HG03097 (cell line): ENCODE results near the gene SHFL.

Source experiments
- ATAC-seq: cut with Tn5 transposase; IDR thresholded peaks from one replicate; pipeline ENCODE4 v1.9.1; 2021; ENCODE audit not compliant: unreplicated experiment, low FRiP score

The SHFL gene

DNA sequence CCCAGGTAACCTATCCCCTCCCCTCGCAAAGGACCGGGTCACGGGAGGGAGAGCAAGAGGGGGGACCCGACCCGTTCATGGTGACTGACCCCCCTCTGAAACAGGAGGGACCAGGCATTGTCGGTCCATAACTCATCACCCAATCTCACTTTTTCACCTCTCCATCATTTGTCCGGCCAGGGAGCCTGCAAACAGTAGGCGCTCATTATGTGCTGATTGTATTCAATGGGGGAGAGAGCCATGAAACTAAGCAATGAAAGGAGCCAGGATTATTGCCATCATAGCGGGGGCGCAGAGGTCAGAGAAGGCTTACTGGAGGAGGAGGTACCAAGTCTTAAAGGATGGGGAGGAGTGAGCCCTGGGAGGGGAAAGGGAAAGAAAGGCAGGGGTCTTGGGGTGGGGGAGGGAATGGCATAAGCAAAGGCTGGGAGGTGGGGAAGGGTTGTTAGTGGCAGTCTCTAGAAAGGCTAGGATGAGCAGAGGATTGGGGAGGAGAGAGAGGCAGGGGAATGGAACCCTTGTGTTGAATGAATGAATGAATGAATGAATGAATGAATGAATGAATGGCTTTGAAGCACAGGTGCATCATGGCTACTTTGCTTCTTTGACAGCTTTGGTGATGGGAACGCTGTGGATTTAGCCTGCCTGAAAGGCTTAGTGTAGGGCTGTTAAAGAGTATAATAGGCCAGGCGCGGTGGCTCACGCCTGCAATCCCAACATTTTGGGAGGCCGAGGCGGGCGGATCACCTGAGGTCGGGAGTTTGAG, 1.4 kb downstream of the SHFL start:
- ATAC-seq = no peak

DNA sequence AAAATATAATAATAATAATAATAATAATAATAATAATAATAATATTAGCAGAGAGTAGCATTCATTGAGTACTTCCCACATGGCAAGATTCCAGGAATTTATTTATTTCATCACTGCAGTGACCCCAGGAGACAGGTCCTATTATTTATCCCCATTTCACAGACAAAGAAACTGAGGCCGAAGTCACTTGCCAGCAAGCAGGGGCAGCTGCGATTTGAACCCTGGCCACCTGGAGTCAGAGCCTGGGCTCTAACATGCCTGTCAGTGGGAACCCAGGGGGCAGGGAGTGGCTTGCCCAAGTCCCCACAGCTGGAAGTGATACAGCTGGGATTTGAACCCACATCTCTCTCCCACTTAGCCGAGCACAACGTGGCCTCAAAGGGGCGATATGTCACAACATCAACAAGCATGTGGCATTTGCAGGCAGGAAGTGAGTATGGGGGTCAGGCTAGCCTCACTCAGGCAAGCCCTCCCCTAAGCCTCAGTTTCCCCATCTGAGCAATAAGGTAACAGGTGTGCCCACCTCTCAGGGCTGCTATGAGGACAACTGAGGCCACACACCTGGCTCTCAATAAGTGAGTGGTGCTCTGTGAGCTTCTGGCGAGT, 2.9 kb downstream of the SHFL start:
- no peak for ATAC-seq

DNA sequence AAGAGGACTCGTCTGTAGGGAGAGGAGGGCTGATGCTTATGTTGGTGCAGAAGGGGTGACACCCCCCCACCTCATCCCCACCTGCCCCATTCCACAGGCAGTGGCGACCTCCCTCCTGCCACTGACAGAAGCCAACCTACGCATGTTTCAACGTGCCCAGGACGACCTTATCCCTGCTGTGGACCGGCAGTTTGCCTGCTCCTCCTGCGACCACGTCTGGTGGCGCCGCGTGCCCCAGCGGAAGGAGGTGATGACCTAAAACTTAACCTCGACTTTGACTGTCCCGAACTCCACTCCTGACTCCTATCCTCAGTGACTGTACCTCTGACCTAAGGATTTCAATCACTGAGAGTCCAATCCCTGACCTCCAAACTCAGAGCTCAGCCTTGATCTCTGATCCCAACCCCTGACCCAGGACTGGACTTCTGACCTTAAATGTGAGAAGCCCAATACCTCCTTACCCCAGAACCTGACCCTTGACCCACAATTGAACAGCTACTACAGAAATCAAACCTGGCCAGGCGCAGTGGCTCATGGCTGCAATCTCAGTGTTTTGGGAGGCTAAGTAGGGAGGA, 3.8 kb downstream of the SHFL start:
- ATAC-seq = no peak

DNA sequence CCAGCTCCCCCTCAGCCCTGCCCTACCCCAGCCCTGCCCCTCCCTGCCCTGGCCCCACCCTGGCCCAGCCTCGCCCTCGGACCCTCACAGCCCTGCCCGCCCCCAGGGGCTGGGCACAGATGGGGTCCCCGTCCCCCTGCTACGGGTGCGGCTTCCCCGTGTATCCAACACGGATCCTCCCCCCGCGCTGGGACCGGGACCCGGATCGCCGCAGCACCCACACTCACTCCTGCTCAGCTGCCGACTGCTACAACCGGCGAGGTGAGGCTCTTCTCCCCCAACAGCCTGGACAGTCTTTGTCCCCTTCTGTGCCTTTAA, 5.2 kb downstream of the SHFL start:
- no peak for ATAC-seq

DNA sequence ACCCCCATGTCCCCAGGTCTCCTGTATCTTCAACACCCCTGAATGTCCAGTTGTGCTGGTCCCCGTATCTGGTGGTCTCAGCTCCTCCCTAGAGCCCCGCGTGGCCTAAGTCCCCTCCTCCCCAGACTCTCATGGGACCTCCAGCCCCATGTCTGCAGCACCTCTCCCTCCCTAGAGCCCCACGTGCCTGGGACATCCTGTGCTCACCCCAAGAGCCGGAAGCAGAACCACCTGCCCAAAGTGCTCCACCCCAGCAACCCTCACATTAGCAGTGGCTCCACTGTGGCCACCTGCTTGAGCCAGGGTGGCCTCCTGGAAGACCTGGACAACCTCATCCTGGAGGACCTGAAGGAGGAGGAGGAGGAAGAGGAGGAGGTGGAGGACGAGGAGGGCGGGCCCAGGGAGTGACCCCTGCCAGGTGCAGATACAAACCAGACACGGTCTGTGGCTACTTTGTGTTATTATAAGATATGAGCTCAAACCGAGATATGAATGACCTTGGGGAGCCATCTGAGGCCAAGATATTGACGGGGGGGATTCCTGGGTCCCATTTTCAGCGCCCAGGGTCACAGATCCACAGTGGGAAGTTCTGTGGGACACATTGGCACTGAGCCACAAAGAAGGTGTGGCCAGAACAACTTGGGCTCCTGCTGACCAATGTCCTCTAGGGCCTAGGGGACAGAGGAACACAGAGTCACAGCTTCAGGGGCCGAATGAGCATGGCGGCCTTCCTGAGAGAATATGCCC, 6.0 kb downstream of the SHFL start:
- ATAC-seq = no peak

DNA sequence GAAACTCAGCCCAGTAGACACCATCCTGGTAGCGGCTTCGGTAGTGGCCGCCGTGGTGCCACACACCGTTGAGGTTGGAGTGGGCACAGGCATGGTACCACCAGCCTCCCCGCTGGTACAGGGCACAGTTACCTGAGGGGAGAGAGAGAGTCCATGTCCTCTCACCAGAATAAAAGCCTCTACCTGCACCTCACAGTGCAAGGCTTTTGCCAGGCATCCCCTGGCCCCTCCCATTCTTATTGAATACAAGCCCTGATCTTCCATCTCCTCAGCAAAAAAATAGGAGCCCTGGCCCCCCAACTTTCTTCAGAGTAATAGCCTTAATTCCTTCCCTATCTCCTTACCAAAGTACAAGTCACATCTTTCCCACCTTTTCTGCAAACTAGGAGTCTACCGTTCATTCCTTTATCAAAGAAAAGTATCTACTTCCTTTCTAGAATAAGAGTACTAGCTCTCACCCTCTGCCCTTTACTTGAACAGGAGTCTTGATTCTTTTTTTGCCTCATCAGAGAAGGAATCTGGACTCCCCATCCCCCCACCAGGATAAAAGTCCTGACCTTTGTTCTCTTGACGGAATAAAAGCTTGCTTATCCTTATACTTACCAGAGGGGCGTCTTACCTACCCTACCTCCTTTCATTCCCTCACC, 6.7 kb downstream of the SHFL start:
- no peak for ATAC-seq

DNA sequence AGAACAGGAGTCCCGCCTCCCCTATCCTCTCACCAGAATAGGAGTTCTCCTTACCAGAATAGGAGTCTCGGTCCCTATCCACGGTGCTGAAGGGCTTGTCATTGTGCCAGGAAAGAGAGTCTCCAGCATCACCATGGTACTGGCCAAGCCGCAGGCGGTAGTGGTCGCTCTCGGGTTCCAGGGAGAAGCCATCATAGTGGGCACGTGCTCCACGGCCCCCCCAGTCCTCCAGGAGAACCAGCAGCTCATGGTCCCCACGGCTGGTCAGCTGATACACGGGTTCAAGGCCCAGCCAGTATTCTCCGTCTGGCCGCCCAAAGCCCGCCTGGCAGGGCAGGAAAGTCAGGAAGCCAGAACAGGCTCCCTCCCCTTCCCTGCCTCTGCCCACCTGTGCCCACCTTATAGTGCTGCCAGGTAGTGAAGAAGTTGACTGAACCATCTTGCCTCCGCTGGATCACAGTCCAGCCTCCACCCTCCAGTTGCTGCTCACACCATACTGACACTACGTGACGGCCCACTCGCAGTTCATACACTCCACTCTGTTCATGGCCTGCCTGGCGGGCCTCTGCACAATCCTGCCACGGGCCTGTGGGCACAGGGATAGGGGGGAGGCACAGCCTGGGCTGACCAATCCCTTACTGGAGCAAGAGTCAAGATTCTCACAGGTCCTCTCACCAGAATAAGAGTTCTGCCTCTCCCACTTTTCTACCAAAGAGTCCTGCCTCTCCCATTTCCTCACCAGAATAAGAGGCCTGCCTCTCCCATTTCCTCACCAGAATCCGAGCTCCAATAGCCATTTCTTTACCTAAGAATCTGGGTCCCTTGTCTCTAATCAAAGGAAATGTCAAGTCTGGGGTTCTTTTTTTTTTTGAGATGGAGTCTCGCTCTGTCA, 7.4 kb downstream of the SHFL start:
- no peak for ATAC-seq

DNA sequence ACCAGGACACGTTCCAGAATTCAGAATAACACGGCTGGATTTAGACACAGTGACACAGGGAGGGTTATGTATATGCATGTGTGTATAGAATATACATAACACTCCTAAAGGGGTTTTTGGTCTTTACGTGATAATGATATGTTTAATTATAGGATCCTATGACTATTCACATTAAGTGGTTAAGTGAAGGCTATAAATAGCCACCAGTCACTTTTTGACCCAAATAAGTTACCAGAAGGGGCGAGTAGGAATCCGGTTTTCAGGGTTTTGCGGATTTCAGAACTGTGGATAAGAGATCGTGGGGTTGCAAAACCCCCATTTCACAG, 9.5 kb downstream of the SHFL start:
- no peak for ATAC-seq

DNA sequence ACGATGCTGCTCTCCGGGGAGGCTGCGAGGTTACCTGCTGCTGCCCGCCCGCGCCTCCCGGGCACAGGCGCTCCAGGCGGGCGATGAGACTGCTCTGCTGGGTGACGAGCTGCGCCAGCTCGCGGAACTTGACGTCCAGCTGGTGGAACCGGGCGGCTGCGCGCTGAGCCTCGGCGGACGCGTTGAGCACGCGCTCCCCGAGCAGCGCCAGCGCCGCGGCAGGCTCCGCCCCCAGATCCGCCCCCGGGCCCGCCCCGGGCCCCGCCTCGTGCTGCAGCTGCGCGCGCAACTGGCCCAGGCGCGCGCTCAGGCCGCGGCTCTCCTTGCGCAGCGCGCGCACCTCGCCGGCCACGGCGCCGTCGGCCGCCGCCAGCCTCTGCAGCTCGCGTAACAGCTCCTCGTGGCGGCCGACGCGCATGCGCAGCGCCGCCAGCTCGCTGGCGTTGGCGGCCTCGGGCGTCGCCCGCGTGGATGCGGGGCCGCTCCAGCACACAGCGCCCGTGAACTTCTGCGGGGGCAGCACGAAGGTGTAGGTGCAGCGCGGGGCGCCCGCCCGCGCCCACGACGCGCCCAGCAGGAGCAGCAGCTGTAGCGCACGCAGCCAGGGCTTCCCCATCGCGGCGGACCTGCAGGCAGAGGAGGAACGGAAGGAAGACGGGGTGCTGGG, 10.0 kb downstream of the SHFL start:
- peak; percentile 73 for ATAC-seq

DNA sequence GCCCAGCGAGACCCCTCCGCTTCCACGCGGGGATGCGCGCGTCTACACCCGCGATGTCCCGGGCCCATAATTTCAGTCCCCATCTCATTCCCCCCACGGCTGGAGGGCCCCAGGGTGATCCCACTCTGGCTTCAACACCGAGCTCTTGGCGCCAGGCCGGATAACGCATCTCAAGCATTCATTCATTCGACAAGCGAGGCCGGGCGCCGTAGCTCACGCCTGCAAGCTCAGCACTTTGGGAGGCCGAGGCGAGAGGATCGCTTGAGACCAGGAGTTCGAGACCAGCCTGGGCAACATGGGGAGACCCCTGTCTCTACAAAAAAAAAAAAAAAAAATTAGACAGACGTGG, 10.5 kb downstream of the SHFL start:
- no peak for ATAC-seq

DNA sequence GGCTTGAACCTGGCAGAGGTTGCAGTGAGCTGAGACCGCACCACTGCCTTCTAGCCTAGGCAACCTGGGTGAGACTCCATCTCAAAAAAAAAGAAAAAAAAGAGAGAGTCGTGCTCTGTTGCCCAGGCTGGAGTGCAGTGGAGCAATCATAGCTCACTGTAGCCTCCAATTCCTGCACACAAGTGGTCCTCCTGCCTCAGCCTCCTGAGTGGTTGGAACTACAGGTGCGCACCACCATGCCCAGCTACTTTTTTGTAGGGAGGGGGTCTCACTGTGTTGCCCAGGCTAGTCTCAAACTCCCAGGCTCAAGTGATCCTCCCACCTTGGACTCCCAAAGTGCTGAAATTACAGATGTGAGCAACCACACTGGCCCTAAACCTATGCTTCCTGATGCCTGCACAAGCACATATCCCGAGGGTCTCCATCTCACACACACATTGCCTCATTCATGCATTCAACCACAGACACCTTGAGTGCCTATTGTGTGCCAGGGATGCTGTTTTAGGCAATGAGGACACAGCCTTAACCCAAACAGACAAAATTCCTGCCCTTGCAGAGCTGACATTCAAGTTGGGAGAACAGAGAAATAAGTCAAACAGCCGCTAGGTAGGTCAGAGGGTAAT, 14.2 kb downstream of the SHFL start:
- ATAC-seq = no peak

DNA sequence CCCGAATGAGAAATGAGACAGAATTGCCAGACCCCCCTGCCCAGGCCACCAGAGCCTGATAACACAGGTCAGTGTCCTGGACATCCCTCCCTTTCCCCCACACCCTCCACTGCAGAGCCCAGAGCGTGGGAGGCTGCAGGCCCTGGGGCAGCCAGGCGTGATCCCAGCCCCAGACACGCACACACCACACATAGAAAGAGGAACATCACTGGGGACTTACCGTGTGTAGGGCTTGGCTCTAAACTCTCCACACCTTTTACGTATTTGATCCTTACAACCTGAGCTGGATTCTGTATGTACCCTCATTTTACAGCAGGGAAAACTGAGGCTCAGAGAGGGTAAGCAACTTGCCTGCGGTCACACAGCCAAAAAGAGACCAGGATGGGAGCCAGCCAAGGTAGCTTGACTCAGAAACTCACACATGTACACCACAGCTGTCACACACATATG, 16.7 kb downstream of the SHFL start:
- no peak for ATAC-seq

DNA sequence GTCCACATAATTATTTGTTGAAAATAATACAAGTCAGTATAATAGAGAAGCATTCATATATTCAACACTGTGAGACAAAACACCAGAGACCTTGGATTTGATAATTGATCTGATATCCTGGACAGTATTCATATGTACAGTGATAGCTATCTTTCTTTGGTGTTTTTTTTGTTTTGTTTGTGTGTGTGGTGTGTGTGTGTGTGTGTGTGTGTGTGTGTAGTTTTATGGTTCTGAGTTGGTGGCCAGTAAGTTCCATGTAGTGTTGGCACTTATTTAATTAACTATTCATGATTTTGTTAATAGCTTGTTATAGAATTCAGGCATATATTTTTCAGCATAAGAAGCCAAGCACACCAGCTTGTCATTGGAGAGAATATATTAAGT, 18.0 kb downstream of the SHFL start:
- ATAC-seq = no peak

DNA sequence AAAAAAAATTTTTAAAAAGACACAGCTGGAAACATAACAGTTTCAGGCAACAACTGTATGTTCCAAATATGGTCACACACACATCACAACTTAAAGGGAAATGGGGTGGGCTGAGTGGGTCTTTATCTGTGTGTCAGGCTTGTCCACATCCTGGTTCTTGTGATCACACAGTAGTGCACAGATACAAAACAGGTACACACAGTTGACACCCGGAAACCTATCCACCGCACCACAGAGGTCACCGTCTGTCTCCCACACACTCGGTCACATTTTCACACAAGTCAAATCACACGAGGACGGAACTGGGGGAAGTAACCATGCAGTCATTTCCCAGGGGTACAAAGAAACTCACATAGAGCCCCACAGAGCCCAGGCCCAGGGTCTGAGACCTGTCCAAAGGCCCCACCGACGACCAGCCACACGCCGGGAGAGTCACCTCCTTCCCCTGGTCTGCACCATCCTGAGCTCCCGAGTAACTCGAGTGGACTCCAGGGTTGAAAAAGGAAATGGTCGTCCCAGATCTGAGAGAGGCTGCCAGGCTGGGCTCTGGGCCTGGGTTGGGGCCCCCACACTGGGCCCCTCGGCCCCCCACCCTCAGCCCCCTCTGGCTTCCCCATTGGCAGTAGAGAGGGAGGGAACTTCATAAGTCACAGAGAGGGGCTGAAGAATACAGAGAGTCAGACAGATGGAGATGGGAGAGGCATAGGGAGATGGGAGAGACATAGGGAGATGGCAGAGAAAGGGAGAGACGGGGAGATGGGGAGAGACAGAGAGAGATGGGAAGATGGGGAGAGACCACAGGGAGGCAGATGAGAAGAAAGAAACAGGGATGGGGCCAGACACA, 18.8 kb downstream of the SHFL start:
- ATAC-seq = peak; percentile 46

DNA sequence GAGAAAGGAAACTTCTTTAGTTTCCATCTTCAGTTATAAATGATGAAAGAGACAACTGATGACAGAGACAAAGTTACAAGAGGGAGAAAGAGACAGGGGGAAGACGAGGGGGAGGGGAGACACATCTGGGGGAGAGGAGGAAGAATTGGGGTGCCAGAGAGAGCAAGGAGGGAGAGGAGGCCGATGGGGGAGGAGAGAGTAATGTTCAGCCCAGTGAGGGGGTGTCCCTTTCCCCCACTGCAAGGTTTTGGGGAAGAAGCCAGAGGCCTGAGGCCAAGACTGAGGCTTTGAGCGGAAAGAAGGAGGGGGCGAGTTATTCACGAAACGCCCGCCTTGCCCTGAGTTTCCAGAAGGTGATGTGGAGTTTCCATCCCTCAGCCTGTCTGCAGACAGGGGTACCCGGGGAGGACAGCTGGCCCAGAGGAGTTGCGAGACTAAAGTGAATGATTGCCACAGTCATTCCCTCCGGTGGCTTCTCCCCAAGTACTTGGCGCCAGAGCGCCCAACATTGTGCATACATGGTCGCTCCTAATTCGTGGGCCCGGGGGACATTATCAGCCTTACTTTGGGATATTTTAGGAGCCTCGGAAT, 19.5 kb downstream of the SHFL start:
- ATAC-seq = peak; percentile 24

DNA sequence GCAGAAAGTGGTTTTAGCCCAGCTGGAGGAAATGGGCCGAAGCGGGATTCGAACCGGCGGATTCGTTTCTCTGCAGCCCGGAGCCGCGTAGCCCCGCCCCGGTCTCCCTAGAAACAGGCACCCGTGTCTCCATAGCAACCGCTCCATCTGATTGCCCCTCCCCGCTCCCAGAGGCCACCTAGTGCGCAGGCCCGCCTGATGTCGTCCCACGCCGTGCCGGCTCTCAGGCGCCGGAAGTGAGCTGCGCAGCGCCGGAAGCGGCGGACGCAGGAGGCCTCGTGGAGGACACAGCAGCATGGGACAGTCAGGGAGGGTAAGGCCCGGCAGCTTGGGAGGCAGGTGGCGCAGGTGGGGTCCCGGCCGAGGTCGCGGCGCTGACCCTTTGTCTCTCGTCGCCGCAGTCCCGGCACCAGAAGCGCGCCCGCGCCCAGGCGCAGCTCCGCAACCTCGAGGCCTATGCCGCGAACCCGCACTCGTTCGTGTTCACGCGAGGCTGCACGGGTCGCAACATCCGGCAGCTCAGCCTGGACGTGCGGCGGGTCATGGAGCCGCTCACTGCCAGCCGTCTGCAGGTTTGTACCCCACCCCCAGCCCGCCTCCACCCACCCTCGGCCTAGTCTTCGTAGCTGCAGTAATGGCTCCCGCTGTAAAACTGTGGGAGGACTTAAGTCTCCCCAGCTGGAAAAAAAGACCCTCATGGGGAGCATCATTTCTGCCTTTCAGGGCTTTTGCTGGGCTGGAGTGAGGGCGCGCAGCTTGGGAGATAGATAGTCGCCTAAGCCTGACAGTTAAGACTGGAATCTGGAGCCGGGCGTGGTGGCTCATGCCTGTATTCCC, 20.2 kb downstream of the SHFL start, which contains the start of gene PPAN:
Gene PPAN, plus strand, starts transcription at position 263 of the 837 bp plus-strand sequence. Its CDS starts 33 bp downstream, at position 296.
- peak; percentile 46 for ATAC-seq

DNA sequence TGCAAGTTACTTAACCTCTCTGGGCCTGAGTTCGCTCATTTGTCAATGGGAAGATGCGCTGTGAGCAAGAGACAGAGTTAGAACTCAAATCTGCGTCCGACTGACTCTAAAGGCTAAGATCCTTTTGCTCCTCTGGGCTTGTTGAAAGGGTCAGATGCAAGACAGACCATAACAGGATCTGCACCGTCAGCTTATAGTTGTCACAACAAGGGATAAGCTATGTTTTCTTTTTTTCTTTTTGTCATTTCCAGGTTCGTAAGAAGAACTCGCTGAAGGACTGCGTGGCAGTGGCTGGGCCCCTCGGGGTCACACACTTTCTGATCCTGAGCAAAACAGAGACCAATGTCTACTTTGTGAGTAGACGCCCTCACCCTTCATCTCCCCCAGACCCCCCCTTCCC, 21.1 kb downstream of the SHFL start:
- ATAC-seq = no peak
